Measurements from ENCODE around the gene OBSL1. TPM values are rescaled to one million over a fixed set of nuclear protein-coding genes. Genes with fewer than 3 reads are reported as not detected.
A peak's percentile ranks its signal among the peaks of the same experiment; 100 is the strongest.

The OBSL1 gene
- total and polyA plus RNA-seq, 4 donors: 14.2 to 35.3 (median 27.3) TPM

- Histone ChIP-seq H3K4me3 (ENCODE audit: low read depth in 1 of 3, low read length in 3 of 3) (no peak overlapping the region), H3K9me3 (ENCODE audit: control insufficient read depth in 4 of 4, low read length in 3 of 4) (no peaks in the 10 kb centered on the region), H3K9ac (ENCODE audit: low read depth in 1 of 2, low read length in 2 of 2) (no peak overlapping the region), H3K4me1 (ENCODE audit: control insufficient read depth in 4 of 4, insufficient read depth in 4 of 4, low read length in 3 of 4) (peaks cover 0 to 9% (median 6%) of the 10 kb centered on the region in 4 donors), H3K27ac (ENCODE audit: low read depth in 1 of 2, low read length in 2 of 2) (no peak overlapping the region), H3K36me3 (ENCODE audit: control insufficient read depth in 4 of 4, insufficient read depth in 3 of 4, low read depth in 1 of 4, low read length in 3 of 4) (peaks cover 14 to 30% (median 15%) of the 10 kb centered on the region in 4 donors), H3K27me3 (ENCODE audit: control insufficient read depth in 4 of 4, insufficient read depth in 4 of 4, low read length in 3 of 4) (no peaks in the 10 kb centered on the region)
- WGBS: 72% methylated on average over 8 of the region's 8 CpGs
- DNase-seq (ENCODE audit: low spot score): no peak
- no peak for TF ChIP-seq HNF4A (conservative IDR thresholded peaks at IDR 0.05)
- TF ChIP-seq, protein P1, sequence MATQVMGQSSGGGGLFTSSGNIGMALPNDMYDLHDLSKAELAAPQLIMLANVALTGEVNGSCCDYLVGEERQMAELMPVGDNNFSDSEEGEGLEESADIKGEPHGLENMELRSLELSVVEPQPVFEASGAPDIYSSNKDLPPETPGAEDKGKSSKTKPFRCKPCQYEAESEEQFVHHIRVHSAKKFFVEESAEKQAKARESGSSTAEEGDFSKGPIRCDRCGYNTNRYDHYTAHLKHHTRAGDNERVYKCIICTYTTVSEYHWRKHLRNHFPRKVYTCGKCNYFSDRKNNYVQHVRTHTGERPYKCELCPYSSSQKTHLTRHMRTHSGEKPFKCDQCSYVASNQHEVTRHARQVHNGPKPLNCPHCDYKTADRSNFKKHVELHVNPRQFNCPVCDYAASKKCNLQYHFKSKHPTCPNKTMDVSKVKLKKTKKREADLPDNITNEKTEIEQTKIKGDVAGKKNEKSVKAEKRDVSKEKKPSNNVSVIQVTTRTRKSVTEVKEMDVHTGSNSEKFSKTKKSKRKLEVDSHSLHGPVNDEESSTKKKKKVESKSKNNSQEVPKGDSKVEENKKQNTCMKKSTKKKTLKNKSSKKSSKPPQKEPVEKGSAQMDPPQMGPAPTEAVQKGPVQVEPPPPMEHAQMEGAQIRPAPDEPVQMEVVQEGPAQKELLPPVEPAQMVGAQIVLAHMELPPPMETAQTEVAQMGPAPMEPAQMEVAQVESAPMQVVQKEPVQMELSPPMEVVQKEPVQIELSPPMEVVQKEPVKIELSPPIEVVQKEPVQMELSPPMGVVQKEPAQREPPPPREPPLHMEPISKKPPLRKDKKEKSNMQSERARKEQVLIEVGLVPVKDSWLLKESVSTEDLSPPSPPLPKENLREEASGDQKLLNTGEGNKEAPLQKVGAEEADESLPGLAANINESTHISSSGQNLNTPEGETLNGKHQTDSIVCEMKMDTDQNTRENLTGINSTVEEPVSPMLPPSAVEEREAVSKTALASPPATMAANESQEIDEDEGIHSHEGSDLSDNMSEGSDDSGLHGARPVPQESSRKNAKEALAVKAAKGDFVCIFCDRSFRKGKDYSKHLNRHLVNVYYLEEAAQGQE (IDR thresholded peaks at IDR 0.05): peak; percentile 53
Measured at GRCh38 chr2:219507581-219508443, 63.5 kb downstream of the OBSL1 start.

DNA sequence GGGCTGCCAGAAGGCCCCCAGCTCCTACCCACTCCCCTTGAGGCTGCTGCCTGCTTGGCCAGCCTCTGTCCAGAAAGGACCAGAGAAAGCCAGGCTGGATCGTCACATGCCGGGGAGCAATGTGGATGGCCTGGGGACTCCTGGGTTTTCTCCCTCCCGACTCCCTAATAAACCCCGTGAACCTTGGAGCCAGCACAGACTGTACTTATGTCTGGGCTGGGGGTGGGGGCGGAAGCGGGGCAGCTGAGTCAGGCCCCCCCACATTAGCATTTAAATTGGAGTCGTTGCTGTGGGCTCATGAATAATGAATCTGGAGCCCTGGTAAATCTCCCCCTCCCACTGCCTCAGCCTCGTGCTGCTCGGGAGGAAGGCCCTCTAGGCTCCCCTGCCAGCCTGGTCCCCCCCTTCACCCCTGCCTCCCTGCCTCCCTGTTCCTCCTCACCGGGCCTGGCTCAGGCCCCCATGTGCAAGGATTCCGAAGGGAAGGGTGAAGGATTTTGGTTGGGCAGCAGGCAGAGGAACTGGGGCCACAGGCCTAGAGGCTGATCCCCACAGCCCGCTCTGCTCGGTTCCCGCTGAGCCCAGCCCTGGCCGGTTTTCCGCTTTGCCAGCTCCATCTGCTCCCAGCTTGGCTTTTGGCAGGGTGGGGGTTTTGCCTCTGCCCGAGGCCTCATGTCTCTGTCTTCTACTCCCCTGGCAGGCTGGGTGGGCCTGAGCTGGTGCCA lies 64.4 kb downstream of the OBSL1 start:
- Histone ChIP-seq H3K4me1 (ENCODE audit: control insufficient read depth in 4 of 4, insufficient read depth in 4 of 4, low read length in 3 of 4) (peaks cover 0 to 9% (median 6%) of the 10 kb centered on the region in 4 donors), H3K27me3 (ENCODE audit: control insufficient read depth in 4 of 4, insufficient read depth in 4 of 4, low read length in 3 of 4) (no peaks in the 10 kb centered on the region), H3K4me3 (ENCODE audit: low read depth in 1 of 3, low read length in 3 of 3) (no peak overlapping the region), H3K27ac (ENCODE audit: low read depth in 1 of 2, low read length in 2 of 2) (no peak overlapping the region), H3K9me3 (ENCODE audit: control insufficient read depth in 4 of 4, low read length in 3 of 4) (no peaks in the 10 kb centered on the region), H3K36me3 (ENCODE audit: control insufficient read depth in 4 of 4, insufficient read depth in 3 of 4, low read depth in 1 of 4, low read length in 3 of 4) (peaks cover 14 to 31% (median 15%) of the 10 kb centered on the region in 4 donors), H3K9ac (ENCODE audit: low read depth in 1 of 2, low read length in 2 of 2) (no peak overlapping the region)
- no peak for TF ChIP-seq SP1 (IDR thresholded peaks at IDR 0.05)
- no peak for TF ChIP-seq CTCF (IDR thresholded peaks at IDR 0.05; ENCODE audit: low read depth, low read length, missing input control)
- TF ChIP-seq GABPA (IDR thresholded peaks at IDR 0.05 in 1 of 2, conservative IDR thresholded peaks at IDR 0.05 in 1 of 2): no peak
- TF ChIP-seq ZBTB33 (IDR thresholded peaks at IDR 0.05): no peak
- TF ChIP-seq YY1 (IDR thresholded peaks at IDR 0.05): no peak
- TF ChIP-seq RAD21 (IDR thresholded peaks at IDR 0.05): no peak
- no peak for TF ChIP-seq HNF4A (conservative IDR thresholded peaks at IDR 0.05)
- no peak for TF ChIP-seq JUND (IDR thresholded peaks at IDR 0.05)
- no peak for TF ChIP-seq MAX (IDR thresholded peaks at IDR 0.05)
- TF ChIP-seq, protein P1 (IDR thresholded peaks at IDR 0.05): no peak
- no peak for TF ChIP-seq RXRA (IDR thresholded peaks at IDR 0.05)
- no peak for TF ChIP-seq HNF4G (IDR thresholded peaks at IDR 0.05)
- TF ChIP-seq, protein P2, sequence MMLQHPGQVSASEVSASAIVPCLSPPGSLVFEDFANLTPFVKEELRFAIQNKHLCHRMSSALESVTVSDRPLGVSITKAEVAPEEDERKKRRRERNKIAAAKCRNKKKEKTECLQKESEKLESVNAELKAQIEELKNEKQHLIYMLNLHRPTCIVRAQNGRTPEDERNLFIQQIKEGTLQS (IDR thresholded peaks at IDR 0.05): no peak
- TF ChIP-seq NR2F2 (IDR thresholded peaks at IDR 0.05): no peak
- no peak for TF ChIP-seq EGR1 (IDR thresholded peaks at IDR 0.05; ENCODE audit: low read depth in 2 of 2)
- TF ChIP-seq FOXA2 (IDR thresholded peaks at IDR 0.05): no peak
- TF ChIP-seq TAF1 (conservative IDR thresholded peaks at IDR 0.05): no peak
- 91% methylated on average over 17 of the region's 17 CpGs for WGBS
- DNase-seq (ENCODE audit: low spot score): no peak

All from liver (tissue), 9 donors.